Measurements from ENCODE around the gene RACK1. TPM values are rescaled to one million over a fixed set of nuclear protein-coding genes. Genes with fewer than 3 reads are reported as not detected.

RACK1 gene
- total and polyA plus RNA-seq, 3 experiments from 2014 or later, result 1,821 to 2,398 (median 2,341) TPM

- DNase-seq, result peak; percentile 90 to 98 (median 95)
- H3K9me3 Mint-ChIP-seq, result peaks cover 0 to 13% (median 11%) of the 10 kb centered on the region in 5 donors
- Histone ChIP-seq H3K27me3 (ENCODE audit: insufficient read depth, low read length, poor library complexity, severe bottlenecking) (no peaks in the 10 kb centered on the region), H3K27ac (ENCODE audit: low read depth, low read length) (peak overlapping the region; percentile 91), H3K9me3 (ENCODE audit: low read length) (no peaks in the 10 kb centered on the region), H3K4me1 (ENCODE audit: insufficient read depth, low read length) (peaks cover 54% of the 10 kb centered on the region), H3K36me3 (ENCODE audit: insufficient read depth, low read length) (no peaks in the 10 kb centered on the region), H3K4me3 (ENCODE audit: low read length) (peak overlapping the region; percentile 85)
- peaks cover 0 to 35% (median 0%) of the 10 kb centered on the region in 3 donors for H3K36me3 Mint-ChIP-seq
- peaks cover 67 to 82% (median 67%) of the 10 kb centered on the region in 3 donors for H3K4me1 Mint-ChIP-seq
- ChIA-PET POLR2A (interaction anchor here (0.6 to 4.4 kb wide), 9 partner anchors 13 to 43 kb away, joined by 3 to 101 read pairs (median 20); partner anchors contain the start of genes RACK1, TRIM52 and TRIM7), CTCF (interaction anchor here (1.3 to 3.6 kb wide), 7 partner anchors 14 to 42 kb away, joined by 3 to 40 read pairs (median 13); partner anchors contain the start of genes RACK1 and TRIM52)
- H3K4me3 Mint-ChIP-seq, result peak overlapping the region; percentile 88 to 99 (median 92)
- peak overlapping the region; percentile 91 to 100 (median 100) for H3K27ac Mint-ChIP-seq
- peaks cover 4 to 31% of the 10 kb centered on the region in 2 donors for H3K27me3 Mint-ChIP-seq
Measured at GRCh38 chr5:181221792-181222629, 21.7 kb downstream of the RACK1 start.

- Mint-ChIP-seq H3K4me3 (peak overlapping the region; percentile 88 to 99 (median 92)), H3K9me3 (peaks cover 0 to 13% (median 11%) of the 10 kb centered on the region in 5 donors), H3K27me3 (peaks cover 4 to 31% of the 10 kb centered on the region in 2 donors), H3K27ac (peak overlapping the region; percentile 91 to 100 (median 100)), H3K36me3 (peaks cover 0 to 35% (median 0%) of the 10 kb centered on the region in 3 donors), H3K4me1 (peaks cover 67 to 81% (median 68%) of the 10 kb centered on the region in 3 donors)
- Histone ChIP-seq H3K27me3 (ENCODE audit: insufficient read depth, low read length, poor library complexity, severe bottlenecking) (no peaks in the 10 kb centered on the region), H3K4me1 (ENCODE audit: insufficient read depth, low read length) (peaks cover 55% of the 10 kb centered on the region), H3K36me3 (ENCODE audit: insufficient read depth, low read length) (no peaks in the 10 kb centered on the region), H3K9me3 (ENCODE audit: low read length) (no peaks in the 10 kb centered on the region), H3K4me3 (ENCODE audit: low read length) (peak overlapping the region; percentile 85), H3K27ac (ENCODE audit: low read depth, low read length) (peak overlapping the region; percentile 91)
- ChIA-PET CTCF (interaction anchor here (1.1 to 3.6 kb wide), 8 partner anchors 14 to 39 kb away, joined by 3 to 40 read pairs (median 10); partner anchors contain the start of genes RACK1 and TRIM52), POLR2A (interaction anchor here (0.6 to 4.4 kb wide), 10 partner anchors 14 to 48 kb away, joined by 3 to 101 read pairs (median 18); partner anchors contain the start of genes RACK1, TRIM52 and TRIM7)
- peak; percentile 59 to 86 (median 85) for DNase-seq
Measured at GRCh38 chr5:181221105-181221791, 22.5 kb downstream of the RACK1 start.

GRCh38 chr5:181220178-181220515 is 23.6 kb downstream of the RACK1 start:
- Histone ChIP-seq H3K4me3 (ENCODE audit: low read length) (no peak overlapping the region), H3K4me1 (ENCODE audit: insufficient read depth, low read length) (peaks cover 49% of the 10 kb centered on the region), H3K36me3 (ENCODE audit: insufficient read depth, low read length) (no peaks in the 10 kb centered on the region), H3K9me3 (ENCODE audit: low read length) (no peaks in the 10 kb centered on the region), H3K27ac (ENCODE audit: low read depth, low read length) (no peak overlapping the region), H3K27me3 (ENCODE audit: insufficient read depth, low read length, poor library complexity, severe bottlenecking) (no peaks in the 10 kb centered on the region)
- ChIA-PET POLR2A (interaction anchor here (0.6 to 1.0 kb wide), 5 partner anchors 13 to 32 kb away, joined by 3 to 6 read pairs (median 3); no protein-coding TSS in a partner anchor), CTCF (interaction anchor here (1.1 to 2.1 kb wide), 3 partner anchors 9 to 30 kb away, joined by 3 to 8 read pairs (median 3); no protein-coding TSS in a partner anchor)
- Mint-ChIP-seq H3K4me3 (peak overlapping the region in 6 of 7 donors; percentile 29 to 88 (median 54)), H3K27me3 (peaks cover 4 to 31% of the 10 kb centered on the region in 2 donors), H3K27ac (peak overlapping the region in 4 of 8 donors; percentile 17 to 100 (median 90)), H3K36me3 (peaks cover 0 to 36% (median 0%) of the 10 kb centered on the region in 3 donors), H3K9me3 (peaks cover 0 to 13% (median 11%) of the 10 kb centered on the region in 5 donors), H3K4me1 (peaks cover 61 to 74% (median 61%) of the 10 kb centered on the region in 3 donors)
- no peak for DNase-seq

GRCh38 chr5:181219262-181220177 is 24.2 kb downstream of the RACK1 start:
- H3K27me3 Mint-ChIP-seq, result peaks cover 4 to 31% of the 10 kb centered on the region in 2 donors
- ChIA-PET POLR2A (interaction anchor here (1.0 kb wide), 1 partner anchor 30 kb away, joined by 6 read pairs; no protein-coding TSS in a partner anchor), CTCF (interaction anchor here (1.1 to 2.1 kb wide), 3 partner anchors 9 to 29 kb away, joined by 3 to 8 read pairs (median 3); no protein-coding TSS in a partner anchor)
- Histone ChIP-seq H3K9me3 (ENCODE audit: low read length) (no peaks in the 10 kb centered on the region), H3K27me3 (ENCODE audit: insufficient read depth, low read length, poor library complexity, severe bottlenecking) (no peaks in the 10 kb centered on the region), H3K36me3 (ENCODE audit: insufficient read depth, low read length) (no peaks in the 10 kb centered on the region), H3K27ac (ENCODE audit: low read depth, low read length) (no peak overlapping the region), H3K4me3 (ENCODE audit: low read length) (no peak overlapping the region), H3K4me1 (ENCODE audit: insufficient read depth, low read length) (peaks cover 43% of the 10 kb centered on the region)
- DNase-seq, result no peak
- H3K4me1 Mint-ChIP-seq, result peaks cover 55 to 71% (median 56%) of the 10 kb centered on the region in 3 donors
- H3K4me3 Mint-ChIP-seq, result peak overlapping the region; percentile 12 to 88 (median 36)
- peaks cover 0 to 13% (median 11%) of the 10 kb centered on the region in 5 donors for H3K9me3 Mint-ChIP-seq
- peaks cover 0 to 35% (median 0%) of the 10 kb centered on the region in 3 donors for H3K36me3 Mint-ChIP-seq
- peak overlapping the region in 5 of 8 donors; percentile 17 to 100 (median 78) for H3K27ac Mint-ChIP-seq

GRCh38 chr5:181218795-181219124 is 24.9 kb downstream of the RACK1 start:
- Histone ChIP-seq H3K27ac (ENCODE audit: low read depth, low read length) (peak overlapping the region; percentile 25), H3K36me3 (ENCODE audit: insufficient read depth, low read length) (no peaks in the 10 kb centered on the region), H3K4me1 (ENCODE audit: insufficient read depth, low read length) (peaks cover 42% of the 10 kb centered on the region), H3K4me3 (ENCODE audit: low read length) (no peak overlapping the region), H3K9me3 (ENCODE audit: low read length) (no peaks in the 10 kb centered on the region), H3K27me3 (ENCODE audit: insufficient read depth, low read length, poor library complexity, severe bottlenecking) (no peaks in the 10 kb centered on the region)
- Mint-ChIP-seq H3K4me1 (peaks cover 49 to 66% (median 50%) of the 10 kb centered on the region in 3 donors), H3K36me3 (peaks cover 0 to 32% (median 0%) of the 10 kb centered on the region in 3 donors), H3K4me3 (peak overlapping the region; percentile 87 to 96 (median 93)), H3K27ac (peak overlapping the region in 5 of 8 donors; percentile 92 to 100 (median 98)), H3K27me3 (peaks cover 4 to 31% of the 10 kb centered on the region in 2 donors), H3K9me3 (peaks cover 0 to 13% (median 11%) of the 10 kb centered on the region in 5 donors)
- ChIA-PET POLR2A (no interaction called here), CTCF (no interaction called here)
- DNase-seq, result no peak

- H3K27me3 Mint-ChIP-seq, result peaks cover 4 to 27% of the 10 kb centered on the region in 2 donors
- H3K36me3 Mint-ChIP-seq, result peaks cover 0 to 29% (median 4%) of the 10 kb centered on the region in 3 donors
- H3K9me3 Mint-ChIP-seq, result peaks cover 0 to 13% (median 11%) of the 10 kb centered on the region in 5 donors
- peak overlapping the region; percentile 92 to 100 (median 98) for H3K27ac Mint-ChIP-seq
- H3K36me3 ChIP-seq (ENCODE audit: insufficient read depth, low read length), result no peaks in the 10 kb centered on the region
- peak overlapping the region; percentile 26 for H3K27ac ChIP-seq (ENCODE audit: low read depth, low read length)
- H3K27me3 ChIP-seq (ENCODE audit: insufficient read depth, low read length, poor library complexity, severe bottlenecking), result no peaks in the 10 kb centered on the region
- peaks cover 42% of the 10 kb centered on the region for H3K4me1 ChIP-seq (ENCODE audit: insufficient read depth, low read length)
- peak in 2 of 5 donors; percentile 41 to 61 for DNase-seq
- POLR2A ChIA-PET, result interaction anchor here (1.2 to 2.7 kb wide), 3 partner anchors 10 to 28 kb away, joined by 9 to 18 read pairs (median 12); no protein-coding TSS in a partner anchor
- CTCF ChIA-PET, result interaction anchor here (2.4 to 2.5 kb wide), 2 partner anchors 11 to 27 kb away, joined by 16 to 19 read pairs; no protein-coding TSS in a partner anchor
- peaks cover 46 to 59% (median 50%) of the 10 kb centered on the region in 3 donors for H3K4me1 Mint-ChIP-seq
- H3K4me3 ChIP-seq (ENCODE audit: low read length), result peak overlapping the region; percentile 82
- no peaks in the 10 kb centered on the region for H3K9me3 ChIP-seq (ENCODE audit: low read length)
- peak overlapping the region; percentile 87 to 96 (median 93) for H3K4me3 Mint-ChIP-seq
Measured at GRCh38 chr5:181217803-181218062, 26.0 kb downstream of the RACK1 start.

Data from CD8-positive, alpha-beta memory T cell (primary cell).